DMS53 treated with DMSO at 0.1 percent for 48 hours (cell line): Measurements from ENCODE around the gene TAF5L.

Experiments
- DNase-seq: peaks from one replicate; lab custom pipeline; 2025; ENCODE audit not compliant: unreplicated experiment; lab: John Stamatoyannopoulos, UW

The TAF5L gene

DNA sequence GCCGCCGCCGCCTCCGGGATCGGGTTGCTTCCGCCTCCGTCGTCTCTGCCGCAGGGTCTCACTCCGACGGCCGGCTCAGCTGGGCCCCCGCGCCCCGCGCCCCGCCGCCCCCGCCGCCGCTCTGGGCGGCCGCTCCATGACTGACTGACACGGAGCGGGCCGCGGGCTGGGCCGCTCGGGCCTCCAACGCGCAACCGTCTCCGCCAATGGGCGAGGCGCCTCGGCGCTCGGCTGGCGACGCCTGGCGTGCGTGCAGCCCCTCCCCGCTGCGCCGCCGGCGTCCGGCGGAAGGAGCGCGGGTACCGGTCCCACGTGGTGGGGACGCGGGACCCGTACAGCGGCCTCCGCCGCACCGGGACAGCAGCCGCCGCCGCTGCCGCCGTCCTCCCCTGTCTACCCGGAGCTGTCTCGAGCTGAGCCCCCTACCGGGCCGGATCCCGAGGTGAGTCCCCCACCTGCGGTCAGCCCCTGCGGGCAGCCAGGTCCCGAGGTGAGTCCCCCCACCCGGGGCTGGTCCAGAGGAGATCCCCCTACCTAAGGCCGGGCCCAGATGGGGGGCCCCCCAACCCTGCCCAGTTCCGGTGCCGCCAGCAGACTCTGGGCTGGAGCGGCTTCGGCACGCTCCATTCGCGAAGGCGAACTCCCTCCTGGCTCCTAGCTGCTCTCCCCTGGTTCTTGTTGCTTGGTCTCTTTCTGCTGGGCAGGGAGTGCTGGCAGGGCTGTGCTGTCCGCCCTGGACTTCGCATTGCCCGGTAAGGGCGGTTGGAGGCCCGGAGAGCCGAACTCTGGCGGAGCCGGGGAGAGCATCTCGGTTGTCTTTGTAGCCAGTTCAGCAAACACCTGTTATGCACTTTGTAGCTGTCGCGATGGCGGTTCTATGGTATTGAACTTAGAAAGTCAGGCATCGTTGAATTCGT is at the start of gene TAF5L, which contains the start of gene URB2:
TAF5L (minus strand) TSS at position 208 of the 917 bp plus-strand sequence. CDS start 11,640 bp downstream, outside the sequence.
URB2 (plus strand) TSS at position 333 of the 917 bp plus-strand sequence. CDS start 1,387 bp downstream, outside the sequence.
- peak; percentile 74 for DNase-seq

DNA sequence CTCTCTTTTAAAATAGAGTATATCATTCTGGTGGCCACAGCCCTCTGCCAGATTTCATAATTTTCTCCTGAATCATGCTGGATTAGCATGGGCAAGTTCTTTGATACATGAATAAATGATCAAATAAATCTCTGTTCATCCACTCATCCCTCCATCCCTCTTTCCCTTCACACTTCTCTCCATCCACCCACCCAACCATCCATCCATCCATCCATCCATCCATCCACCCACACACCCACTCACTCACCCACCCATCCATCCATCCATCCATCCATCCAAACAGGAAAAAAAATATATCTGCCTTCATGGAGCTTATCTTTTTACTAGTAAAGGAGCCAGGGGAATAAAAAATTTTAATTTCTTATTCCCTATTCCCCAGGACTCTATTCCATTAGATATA is 49.5 kb upstream of the TAF5L start:
- DNase-seq: no peak

DNA sequence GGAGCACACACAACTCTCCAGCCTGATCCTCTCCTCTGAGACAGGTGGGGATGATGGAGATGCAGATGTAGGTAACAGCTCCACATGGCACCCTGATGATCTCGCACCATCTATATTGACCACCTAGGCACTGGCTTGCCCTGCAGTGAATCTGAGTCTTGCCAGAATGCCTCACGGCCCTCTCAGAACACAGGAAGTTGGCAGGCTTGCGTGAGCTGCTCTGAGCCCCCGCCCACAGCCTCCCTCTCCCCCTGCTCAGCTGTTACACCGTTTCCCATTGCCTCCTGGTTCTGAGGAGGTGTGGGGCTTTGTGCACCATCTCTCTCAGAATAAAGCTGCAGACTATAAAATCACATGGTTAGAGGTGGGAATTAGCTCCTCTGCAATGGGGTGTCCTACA is 48.1 kb upstream of the TAF5L start:
- no peak for DNase-seq

DNA sequence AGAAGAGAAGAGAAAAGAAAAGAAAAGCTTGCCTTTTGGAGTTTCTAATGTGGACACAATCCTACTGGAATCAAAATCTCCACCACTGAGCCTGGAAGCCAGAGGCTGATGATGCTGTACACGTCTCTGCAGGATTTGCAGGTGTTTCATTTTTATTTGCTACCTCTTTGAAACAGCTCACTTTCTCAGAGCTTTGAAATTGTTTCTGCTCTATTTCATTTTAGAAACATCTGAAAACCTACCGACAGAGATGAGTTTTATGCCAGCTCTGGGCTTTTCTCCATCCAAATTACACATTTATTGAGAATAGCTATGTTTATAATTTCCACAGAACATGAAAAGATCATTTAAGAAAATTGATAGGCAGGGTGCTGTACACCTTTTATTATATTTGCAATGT is 46.3 kb upstream of the TAF5L start:
- no peak for DNase-seq

DNA sequence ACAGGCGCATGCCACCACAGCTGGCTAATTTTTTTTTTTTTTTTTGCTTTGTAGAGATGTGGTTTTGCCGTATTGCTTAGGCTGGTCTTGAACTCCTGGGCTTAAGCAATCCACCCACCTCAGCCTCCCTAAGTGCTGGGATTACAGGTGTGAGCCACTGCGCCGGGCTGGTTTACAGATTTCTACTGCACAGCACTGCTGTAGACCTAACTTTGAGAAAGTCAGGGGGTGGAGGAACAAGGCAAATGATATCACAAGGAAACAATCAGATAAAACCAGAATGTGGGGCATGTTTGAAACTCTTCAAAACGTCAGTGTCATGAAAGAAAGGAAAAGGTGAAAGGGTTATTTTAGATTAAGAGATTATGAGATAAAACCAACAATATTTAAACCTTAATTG is 45.4 kb upstream of the TAF5L start:
- no peak for DNase-seq

DNA sequence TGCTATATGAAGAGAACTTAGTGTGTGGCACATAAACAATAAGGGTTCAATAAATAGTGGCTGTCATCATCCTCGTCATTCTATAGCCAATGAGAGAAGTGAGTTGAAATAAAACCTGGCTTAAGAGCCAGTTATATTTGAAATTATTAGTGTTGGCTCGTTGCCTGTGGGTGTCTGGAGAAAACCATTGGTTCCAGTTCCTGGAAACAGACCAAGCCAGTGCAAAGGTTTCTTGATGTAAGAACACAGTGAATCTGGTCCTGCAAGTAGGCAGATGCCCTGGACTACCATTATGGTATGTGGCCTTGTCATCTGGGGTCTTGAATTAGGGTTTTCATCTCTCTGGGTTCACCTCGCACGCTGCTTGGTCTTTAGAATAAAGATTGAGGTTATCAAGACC is 43.4 kb upstream of the TAF5L start:
- no peak for DNase-seq

DNA sequence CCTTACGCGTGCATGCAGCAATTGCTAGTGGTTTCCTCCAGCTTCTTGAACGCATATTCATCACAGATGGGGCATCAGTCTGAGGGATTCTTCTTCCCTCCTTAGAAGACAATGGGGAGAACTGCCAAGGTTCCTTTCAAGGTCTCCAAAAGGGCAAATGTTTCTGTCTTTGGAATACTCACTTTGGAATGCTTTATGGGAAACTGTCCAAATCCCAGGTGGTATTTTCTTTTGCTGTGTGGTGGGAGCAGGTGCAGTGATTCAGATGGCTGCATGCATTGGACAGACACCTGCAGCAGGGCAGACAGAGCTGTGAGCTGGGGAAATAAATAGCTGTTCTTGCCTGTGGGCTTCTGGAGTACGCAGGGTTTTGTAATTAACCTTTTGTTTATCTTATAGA is 40.7 kb upstream of the TAF5L start:
- no peak for DNase-seq

DNA sequence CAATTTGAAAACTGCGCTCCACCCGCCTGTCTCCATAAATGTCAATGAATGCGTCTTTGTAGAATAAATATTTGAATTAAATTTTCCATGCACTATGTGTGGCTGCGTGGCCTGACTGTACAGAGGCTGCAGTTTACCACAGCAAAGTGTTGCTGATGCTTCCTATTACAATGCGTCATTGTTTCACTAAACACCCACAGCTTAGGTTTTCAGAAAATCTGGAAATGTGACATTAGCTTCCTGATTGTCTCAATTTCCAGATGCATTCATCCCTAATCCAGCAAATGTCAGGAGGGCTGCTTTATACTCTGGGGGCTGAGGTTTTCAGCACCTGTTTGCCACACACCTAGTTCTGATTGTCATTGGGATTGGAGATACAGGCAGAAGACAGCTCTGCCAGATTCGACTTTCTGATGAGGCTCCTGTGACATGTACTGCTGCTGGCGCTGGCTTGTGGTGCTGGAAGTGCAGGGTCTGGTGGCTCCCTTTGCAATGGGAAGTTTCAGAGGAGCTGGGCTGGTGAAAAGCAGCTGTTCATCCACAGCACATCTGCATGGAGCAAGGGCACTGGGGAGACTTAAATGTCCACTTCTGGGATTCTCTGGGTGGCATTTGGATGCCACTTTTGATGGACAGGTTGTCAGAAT is 40.1 kb upstream of the TAF5L start:
- DNase-seq: no peak

DNA sequence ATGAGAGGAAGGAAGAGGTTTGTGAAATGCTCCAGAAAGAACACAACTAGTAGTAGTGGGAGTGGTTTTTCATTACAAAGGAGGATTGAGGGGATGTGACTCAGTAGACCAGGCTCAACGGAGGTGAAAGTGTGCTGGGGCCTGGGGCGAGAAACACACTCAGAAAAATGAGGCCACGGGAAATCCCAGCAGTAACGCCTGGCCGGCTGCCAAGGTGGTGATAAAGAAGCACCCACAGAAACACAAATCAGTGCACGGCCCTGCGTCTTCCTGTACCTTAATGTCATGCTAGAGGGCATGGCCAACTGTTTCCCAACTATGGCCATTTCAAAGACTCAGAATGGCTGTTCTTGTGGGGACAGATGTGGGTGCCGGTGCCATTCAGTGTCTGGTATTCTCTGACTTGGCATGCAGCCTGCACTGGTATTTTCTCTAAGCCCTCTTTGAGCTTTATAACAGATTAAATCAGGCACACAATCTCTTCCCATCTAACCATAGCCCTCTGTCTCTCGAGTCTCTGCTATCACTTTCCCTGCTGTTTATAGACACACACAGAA is 38.3 kb upstream of the TAF5L start:
- no peak for DNase-seq

DNA sequence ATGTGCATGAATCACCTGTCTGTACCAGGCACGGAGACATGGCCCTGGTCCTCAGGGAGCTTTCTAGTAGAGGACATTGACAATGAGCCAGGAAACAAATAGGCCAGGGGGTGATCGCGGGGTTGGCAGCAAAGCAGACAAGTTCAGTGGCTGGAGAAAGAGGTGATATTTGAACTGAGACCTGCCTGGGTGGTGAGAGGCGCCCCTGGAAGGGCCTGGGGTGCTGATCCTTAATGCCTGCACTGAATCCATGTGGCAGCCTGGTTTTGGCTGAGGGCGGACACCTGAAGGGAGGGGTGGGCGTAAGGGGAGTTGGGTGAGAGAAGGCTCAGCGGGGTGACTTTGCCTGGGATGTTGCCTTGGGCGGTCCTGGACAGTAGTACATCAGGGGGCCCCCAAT is 36.0 kb upstream of the TAF5L start:
- no peak for DNase-seq

DNA sequence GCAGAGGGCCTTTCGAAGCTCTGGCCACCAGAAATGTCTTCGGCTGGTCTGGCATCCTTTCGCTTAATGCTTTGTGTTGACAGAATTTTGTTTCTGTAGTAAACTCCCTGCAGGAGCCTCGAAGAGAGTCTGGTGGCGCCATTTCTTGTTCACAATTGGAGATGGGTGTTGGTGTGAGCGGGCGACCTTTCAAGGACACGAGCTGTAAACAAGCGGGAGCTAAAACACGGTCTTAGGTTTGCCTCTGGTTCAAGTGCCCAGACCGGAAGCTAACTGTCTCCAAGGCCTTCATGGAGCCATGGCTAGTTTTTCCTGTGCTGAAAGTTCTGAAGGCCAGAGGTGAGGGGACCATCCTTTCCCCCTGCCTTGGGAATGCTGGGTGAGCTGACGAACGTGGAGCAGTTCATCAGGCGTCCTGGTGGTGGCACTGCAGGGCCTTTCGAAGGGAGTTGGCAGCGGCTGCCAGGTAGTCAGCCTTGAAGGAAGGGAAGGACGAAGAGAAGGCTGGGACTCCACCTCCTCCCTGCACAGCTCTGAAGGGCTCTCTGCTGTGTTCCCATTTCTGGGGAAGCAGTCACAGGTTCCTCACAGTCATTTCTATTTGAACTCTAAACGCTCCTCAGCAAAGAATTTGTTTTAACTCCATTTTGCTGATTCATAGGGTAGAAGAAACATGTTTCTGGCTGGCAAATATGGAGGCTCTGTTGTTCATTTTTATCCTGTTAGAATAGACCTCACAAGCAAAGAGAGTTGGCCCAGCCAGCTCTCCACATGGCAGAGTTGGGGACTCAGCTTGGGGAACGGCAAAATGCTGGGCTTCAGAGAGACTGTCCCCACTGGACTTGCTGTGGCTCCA is 35.3 kb upstream of the TAF5L start:
- peak; percentile 28 for DNase-seq

DNA sequence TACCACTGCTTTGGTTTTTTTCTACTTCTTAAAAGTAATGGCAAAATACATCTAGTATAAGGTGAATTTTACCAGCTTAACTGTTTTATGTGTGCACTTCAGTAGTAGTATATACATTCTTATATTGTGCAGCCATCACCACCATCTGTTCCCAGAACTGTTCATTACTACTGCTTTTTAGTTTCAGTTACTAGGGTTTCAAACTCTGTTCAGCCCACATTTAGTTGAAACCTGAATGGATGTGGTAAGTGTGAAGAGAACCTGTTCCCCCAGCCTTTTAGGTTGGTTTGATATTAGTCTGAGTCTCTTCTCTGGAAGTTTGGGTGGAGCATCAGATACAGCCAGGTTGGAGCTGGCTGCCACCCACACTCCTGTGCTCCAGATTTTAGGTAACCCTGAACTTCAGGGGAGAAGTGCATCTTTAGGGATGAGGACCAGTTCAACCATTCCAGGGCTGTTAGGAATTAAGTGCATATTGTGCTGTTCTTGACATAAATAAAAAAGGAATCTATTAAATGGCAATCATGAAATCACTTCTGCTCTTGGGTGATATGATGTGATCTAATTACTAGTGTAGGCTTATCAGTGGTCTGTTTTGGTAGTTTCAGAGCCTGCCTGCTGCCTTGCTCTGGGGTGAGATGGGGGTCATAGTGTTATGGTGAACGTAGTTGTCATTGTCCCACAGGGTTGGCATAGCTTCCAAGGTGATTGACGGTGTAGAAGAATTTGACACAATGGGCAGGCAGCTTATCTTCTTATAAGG is 32.3 kb upstream of the TAF5L start:
- DNase-seq: no peak

DNA sequence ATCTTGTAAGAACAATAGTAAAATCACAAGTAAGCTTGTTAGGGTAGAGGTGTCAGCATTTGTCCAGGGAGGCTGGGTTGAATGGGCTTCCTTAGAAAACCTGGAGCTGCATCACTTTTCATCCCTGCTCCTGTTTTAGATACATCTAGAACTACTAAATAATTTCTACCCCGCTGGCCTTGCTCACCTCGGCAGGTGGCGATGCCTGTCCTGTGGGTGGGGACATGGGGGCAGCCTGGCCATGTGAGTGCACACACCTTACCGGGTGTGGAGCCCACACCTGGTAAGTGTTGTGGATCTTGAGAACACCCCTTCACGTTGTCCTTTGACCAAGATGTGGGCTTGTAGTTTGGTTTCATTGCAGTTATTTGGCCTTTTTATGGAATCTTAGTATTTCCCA is 29.9 kb upstream of the TAF5L start:
- DNase-seq: no peak

DNA sequence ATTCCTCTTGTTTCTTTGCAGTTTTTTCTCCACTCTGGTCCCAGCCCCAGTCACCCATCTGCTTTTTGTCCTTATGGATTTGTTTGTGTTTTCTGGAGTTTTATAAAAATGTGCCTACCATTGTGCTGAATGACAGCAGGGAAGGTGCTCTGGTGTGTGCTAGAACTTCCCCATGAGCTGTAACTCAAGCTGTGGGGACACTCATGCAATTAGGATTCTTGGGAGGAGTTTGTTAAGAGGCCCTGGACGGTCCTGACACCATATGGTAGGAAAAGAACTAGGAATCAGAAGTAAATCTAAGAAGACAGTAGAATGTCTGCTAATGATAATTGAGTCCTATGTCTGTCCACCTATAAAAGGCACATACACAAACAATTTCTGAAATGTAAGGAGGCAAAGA is 27.5 kb upstream of the TAF5L start:
- no peak for DNase-seq

DNA sequence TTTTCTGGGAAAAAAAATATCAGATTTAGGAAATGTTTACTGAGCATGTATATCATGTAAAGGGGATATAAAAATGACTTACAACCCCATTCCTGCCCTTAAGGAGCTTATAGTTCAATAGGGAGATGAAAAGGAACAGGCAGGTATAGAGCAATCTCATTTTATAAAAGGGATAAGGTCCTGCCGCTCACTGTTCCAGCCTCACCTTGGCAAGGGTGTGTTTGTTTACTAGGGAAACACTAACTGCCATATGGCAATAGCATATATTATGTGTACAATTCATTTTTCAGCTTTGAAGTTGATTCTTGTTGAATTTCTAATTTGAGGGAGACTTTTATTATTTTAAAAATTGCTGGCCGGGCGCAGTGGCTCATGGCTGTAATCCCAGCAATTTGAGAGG is 25.6 kb upstream of the TAF5L start:
- no peak for DNase-seq

DNA sequence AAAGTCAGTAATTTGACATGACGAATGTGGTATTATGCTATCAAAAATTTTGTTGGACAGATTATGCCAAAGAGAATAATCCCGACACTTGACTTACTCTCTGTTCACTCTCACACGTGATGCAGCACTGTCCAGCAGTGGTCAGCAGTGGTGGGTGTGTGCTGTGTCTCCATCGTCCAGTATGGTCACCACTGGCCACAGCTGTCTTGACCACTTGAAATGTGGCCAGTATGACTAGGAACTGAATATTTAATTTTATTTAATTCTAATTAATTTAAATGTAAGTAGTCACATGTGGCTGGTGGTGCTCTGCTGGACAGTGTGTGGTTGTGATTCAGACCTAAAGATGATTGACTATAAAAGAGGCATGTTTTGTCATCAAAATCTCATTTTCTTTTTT is 24.1 kb upstream of the TAF5L start:
- DNase-seq: no peak

DNA sequence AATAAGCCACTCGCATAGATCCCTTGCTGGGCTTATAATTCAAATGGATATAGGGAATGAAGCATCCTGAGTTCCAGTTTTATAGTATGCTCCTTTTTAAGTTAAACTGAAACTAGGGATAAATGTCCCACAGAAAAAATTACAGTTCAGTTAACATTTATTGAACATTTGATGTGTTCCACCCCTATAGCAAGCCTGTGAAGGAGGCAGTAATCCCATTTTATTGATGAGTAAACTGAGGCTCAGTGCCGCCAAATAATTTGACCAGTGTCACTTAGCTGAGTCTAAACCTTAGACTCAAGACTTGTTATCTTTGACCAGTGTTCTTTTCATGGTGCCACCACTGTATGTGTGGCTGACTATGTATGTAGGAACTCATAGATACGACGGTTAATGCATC is 22.5 kb upstream of the TAF5L start:
- DNase-seq: no peak

DNA sequence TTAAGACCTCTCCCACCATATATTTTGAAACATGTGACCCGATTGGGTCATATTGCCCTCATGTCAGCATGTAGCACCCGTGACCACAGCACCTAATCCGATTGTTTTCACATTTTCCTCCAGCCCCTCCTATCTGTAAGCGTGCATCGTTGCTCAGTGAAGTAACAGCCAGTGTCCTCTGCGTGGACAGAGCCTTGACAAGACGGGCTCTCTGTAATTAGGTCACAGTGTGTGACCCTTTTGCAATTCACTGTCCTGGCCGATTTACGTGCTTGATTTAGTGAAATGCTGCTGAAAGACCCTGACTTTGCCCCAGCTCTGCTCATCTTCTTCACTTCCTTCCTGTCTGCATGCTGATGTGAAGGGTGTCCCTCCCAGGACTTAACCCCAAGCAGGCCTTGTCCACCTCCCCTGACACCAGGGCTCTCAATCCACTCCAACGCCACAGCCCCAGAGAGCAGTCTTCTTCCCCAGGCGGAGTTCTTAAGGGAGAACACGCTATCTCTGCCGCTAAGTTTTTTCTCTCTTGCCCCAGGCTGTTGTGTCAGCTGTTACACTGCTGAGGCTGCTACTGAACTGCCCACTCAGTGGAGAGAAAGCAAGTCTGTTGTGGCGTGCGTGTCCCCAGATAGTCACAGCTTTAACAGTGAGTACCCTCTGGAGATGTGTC is 19.5 kb upstream of the TAF5L start:
- no peak for DNase-seq

DNA sequence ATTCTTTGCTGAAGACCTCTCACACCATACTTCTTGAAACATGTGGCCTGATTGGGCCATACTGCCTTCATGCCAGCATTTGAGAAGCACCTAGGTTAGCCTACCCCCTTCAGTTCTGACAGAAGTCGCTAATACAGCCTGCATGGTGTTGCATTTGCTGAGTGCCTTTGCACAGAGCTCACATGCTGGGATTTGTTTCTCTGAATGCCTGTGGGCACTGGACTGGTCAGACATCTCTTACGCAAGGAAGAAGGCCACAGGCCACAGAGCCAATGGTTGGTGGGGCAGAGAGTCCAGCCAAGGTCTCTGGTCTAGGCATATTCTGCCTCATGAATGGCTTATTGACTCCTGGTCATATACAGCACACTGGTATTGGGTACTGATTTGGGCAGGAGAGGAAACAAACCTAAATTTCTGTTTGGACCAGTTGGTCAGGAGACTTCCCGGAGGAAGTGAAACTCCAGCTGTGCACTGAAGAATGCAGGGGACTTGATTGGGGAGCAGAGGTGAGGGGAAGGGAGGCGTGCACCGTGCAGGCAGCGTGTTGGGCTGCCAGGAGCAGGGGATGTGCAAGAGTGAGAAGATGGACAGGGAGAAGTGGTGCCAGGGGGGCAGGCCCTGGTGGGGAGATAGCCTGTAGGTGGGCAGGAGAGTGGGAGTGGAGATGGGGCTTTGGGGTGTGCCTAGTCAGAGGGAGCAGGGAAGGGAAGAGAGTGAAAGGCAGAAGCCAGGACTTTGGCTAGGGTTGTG is 18.2 kb upstream of the TAF5L start:
- no peak for DNase-seq
